ENCODE results near the gene COPG2. TPM values are rescaled to one million over a fixed set of nuclear protein-coding genes. Genes with fewer than 3 reads are reported as not detected.

Gene COPG2
- total and polyA plus RNA-seq, 2 donors (not counting 1 experiment from before 2014, with no cell fraction given) = 6.1 to 13.4 TPM

DNA sequence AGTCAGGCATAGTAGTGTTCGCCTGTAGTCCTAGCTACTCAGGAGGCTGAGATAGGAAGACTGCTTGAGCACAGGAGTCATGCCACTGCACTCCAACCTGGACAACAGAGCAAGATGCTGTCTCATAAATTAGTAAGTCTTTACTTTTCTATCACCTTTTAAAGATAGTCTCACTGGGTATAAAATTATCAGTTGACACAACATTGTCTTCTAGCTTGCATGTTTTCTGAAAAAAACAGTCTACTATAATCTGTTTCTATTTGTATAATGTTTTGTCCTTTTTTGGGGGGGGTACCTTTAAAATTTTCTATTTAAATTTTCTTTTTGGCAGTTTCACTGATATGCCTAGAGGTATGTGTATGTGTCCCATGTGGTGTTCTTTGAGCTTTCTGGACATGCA is 39.6 kb downstream of the COPG2 start:
- peaks cover 10% of the 10 kb centered on the region for H3K9me3 Mint-ChIP-seq (ENCODE audit: insufficient read depth)
- no CpG with 5 or more reads among the region's 1 CpG for WGBS (ENCODE audit: insufficient coverage)
- intact Hi-C loops (cut with micrococcal nuclease) = no loop called here

DNA sequence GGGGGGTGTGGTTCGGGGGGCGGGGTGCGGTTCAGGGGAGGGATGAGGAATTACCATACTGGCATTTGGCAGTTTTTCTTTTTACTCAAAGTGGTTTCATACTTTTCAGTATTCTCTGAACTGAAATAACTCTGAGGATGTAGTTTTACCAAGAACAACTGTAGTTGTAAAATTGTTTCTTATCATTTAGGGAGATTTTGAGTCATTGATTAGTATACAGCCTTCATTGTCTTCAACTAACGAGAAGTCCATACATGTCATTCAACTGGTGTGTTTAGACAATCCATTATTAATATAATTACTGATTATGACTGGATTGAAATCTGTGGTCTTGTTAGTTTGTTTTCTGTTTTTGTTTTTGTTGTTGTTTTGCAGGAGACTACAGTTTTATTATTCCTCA is 40.8 kb downstream of the COPG2 start:
- Histone ChIP-seq H3K4me2 (replicated peaks; ENCODE audit: low read depth, low read length, poor library complexity, severe bottlenecking) (no peak overlapping the region), H3K79me2 (ENCODE audit: control insufficient read depth, insufficient read depth, low read length) (no peaks in the 10 kb centered on the region), H3K36me3 (replicated peaks in 1 of 2; ENCODE audit: control extremely low read depth in 1 of 2, control insufficient read depth in 1 of 2, extremely low read depth in 1 of 2, insufficient read depth in 2 of 2, low read length in 1 of 2) (no peaks in the 10 kb centered on the region), H3K4me3 (ENCODE audit: control extremely low read depth in 1 of 5, extremely low read depth in 1 of 5, insufficient read depth in 1 of 5, low read depth in 2 of 5, low read length in 4 of 5) (no peak overlapping the region), H3K9ac (ENCODE audit: low read length) (no peak overlapping the region), H4K20me1 (ENCODE audit: control insufficient read depth, insufficient read depth, low read length, poor library complexity, severe bottlenecking) (no peaks in the 10 kb centered on the region), H3K27ac (ENCODE audit: low read length in 2 of 2) (no peak overlapping the region), H3K27me3 (replicated peaks in 1 of 4; ENCODE audit: control extremely low read depth in 1 of 4, control insufficient read depth in 3 of 4, insufficient read depth in 4 of 4, low read length in 3 of 4) (no peaks in the 10 kb centered on the region), H3K4me1 (ENCODE audit: control insufficient read depth in 2 of 2, insufficient read depth in 2 of 2, low read length in 2 of 2) (no peaks in the 10 kb centered on the region), H3K9me3 (ENCODE audit: control extremely low read depth in 1 of 3, control insufficient read depth in 2 of 3, insufficient read depth in 1 of 3, low read length in 2 of 3) (peaks cover 0 to 29% (median 11%) of the 10 kb centered on the region in 3 donors), H2AFZ (ENCODE audit: insufficient read depth, low read depth, low read length, poor library complexity, severe bottlenecking) (no peak overlapping the region)
- DNase-seq (no peak), ATAC-seq (ENCODE audit: low read depth) (no peak)
- no peak overlapping the region for H3K27ac Mint-ChIP-seq
- no peak overlapping the region for H3K4me3 Mint-ChIP-seq
- intact Hi-C loops (cut with micrococcal nuclease) = no loop called here
- H3K9me3 Mint-ChIP-seq (ENCODE audit: insufficient read depth) = peaks cover 10% of the 10 kb centered on the region
- TF ChIP-seq EZH2 (IDR thresholded peaks at IDR 0.05; ENCODE audit: borderline replicate concordance, insufficient read depth, low read depth, low read length, poor library complexity, severe bottlenecking) (no peak), CTCF (IDR thresholded peaks at IDR 0.05) (no peak)
- no peaks in the 10 kb centered on the region for H3K27me3 Mint-ChIP-seq
- ChIA-PET CTCF (no interaction called here), POLR2A (no interaction called here)
- no CpG with 5 or more reads among the region's 4 CpGs for WGBS (ENCODE audit: insufficient coverage)
- H3K4me1 Mint-ChIP-seq = peaks cover 3% of the 10 kb centered on the region

More for the DNA sequence above, 39.6 kb downstream of the COPG2 start:
- H3K4me3 ChIP-seq (ENCODE audit: control extremely low read depth in 1 of 5, extremely low read depth in 1 of 5, insufficient read depth in 1 of 5, low read depth in 2 of 5, low read length in 4 of 5) = no peak overlapping the region
- DNase-seq (no peak), ATAC-seq (ENCODE audit: low read depth) (no peak)
- H3K9ac ChIP-seq (ENCODE audit: low read length) = no peak overlapping the region
- H3K4me2 ChIP-seq (replicated peaks; ENCODE audit: low read depth, low read length, poor library complexity, severe bottlenecking) = no peak overlapping the region
- TF ChIP-seq CTCF (IDR thresholded peaks at IDR 0.05) (no peak), EZH2 (IDR thresholded peaks at IDR 0.05; ENCODE audit: borderline replicate concordance, insufficient read depth, low read depth, low read length, poor library complexity, severe bottlenecking) (no peak)
- H3K27ac Mint-ChIP-seq = no peak overlapping the region
- no peak overlapping the region for H3K27ac ChIP-seq (ENCODE audit: low read length in 2 of 2)
- H3K4me1 Mint-ChIP-seq = no peaks in the 10 kb centered on the region
- no peaks in the 10 kb centered on the region for H3K79me2 ChIP-seq (ENCODE audit: control insufficient read depth, insufficient read depth, low read length)
- no peaks in the 10 kb centered on the region for H3K4me1 ChIP-seq (ENCODE audit: control insufficient read depth in 2 of 2, insufficient read depth in 2 of 2, low read length in 2 of 2)
- peaks cover 0 to 29% (median 11%) of the 10 kb centered on the region in 3 donors for H3K9me3 ChIP-seq (ENCODE audit: control extremely low read depth in 1 of 3, control insufficient read depth in 2 of 3, insufficient read depth in 1 of 3, low read length in 2 of 3)
- H3K27me3 Mint-ChIP-seq = no peaks in the 10 kb centered on the region
- no peaks in the 10 kb centered on the region for H4K20me1 ChIP-seq (ENCODE audit: control insufficient read depth, insufficient read depth, low read length, poor library complexity, severe bottlenecking)
- H2AFZ ChIP-seq (ENCODE audit: insufficient read depth, low read depth, low read length, poor library complexity, severe bottlenecking) = no peak overlapping the region
- no peak overlapping the region for H3K4me3 Mint-ChIP-seq
- H3K36me3 ChIP-seq (replicated peaks in 1 of 2; ENCODE audit: control extremely low read depth in 1 of 2, control insufficient read depth in 1 of 2, extremely low read depth in 1 of 2, insufficient read depth in 2 of 2, low read length in 1 of 2) = no peaks in the 10 kb centered on the region
- CTCF ChIA-PET = no interaction called here
- H3K27me3 ChIP-seq (replicated peaks in 1 of 4; ENCODE audit: control extremely low read depth in 1 of 4, control insufficient read depth in 3 of 4, insufficient read depth in 4 of 4, low read length in 3 of 4) = no peaks in the 10 kb centered on the region
- POLR2A ChIA-PET = no interaction called here

All from B cell (primary cell).